A673 (cell line): ENCODE measurements around the gene CDHR4. TPM values are rescaled to one million over a fixed set of nuclear protein-coding genes. Genes with fewer than 3 reads are reported as not detected.
"Not testable (repeated sequence)": the region's sequence is repeated elsewhere in the genome, so short reads cannot be mapped to it uniquely, and the experiment has no call there.

Source experiments
- BruUV-seq: library from RNA; stranded (reverse); fragments of 400-500 nt; replicated peaks from 2 replicates; lab custom pipeline; 2021; lab: Mats Ljungman, UMichigan
- CTCF ChIA-PET: fragments of 300-600 bp; sonication (Branson Sonifier 250); formaldehyde crosslinking; loops from one replicate; lab custom pipeline; 2022; ENCODE audit warnings: antibody characterized with exemption; lab: Charles Lee
- POLR2A ChIA-PET: fragments of 300-600 bp; sonication (Branson Sonifier 250); formaldehyde crosslinking; loops from one replicate; lab custom pipeline; 2022; ENCODE audit warnings: antibody characterized with exemption; ENCODE audit not compliant: low non-redundant PET; lab: Charles Lee
- DNase-seq: peaks from one replicate; pipeline ENCODE4 v3.0.0-alpha.2; 2015; ENCODE audit warnings: low spot score
- H3K27ac ChIP-seq: fragments of 200-600 bp; sonication (generic); 2 replicates; pipeline ENCODE4 v1.5.1; 2016; ENCODE audit warnings: mixed run types, low read depth, mild to moderate bottlenecking, mixed read lengths, antibody characterized with exemption, low read length; ENCODE audit not compliant: poor library complexity, severe bottlenecking
- H3K27me3 ChIP-seq: fragments of 200-600 bp; sonication (generic); replicated peaks from 2 replicates; pipeline ENCODE4 v1.6.1; 2017; ENCODE audit warnings: mixed run types, low read depth, mild to moderate bottlenecking, mixed read lengths, antibody characterized with exemption, low read length; ENCODE audit not compliant: insufficient read depth, poor library complexity
- H3K36me3 ChIP-seq: fragments of 200-600 bp; sonication (generic); 2 replicates; pipeline ENCODE4 v1.6.1; 2016; ENCODE audit warnings: mixed run types, mild to moderate bottlenecking, mixed read lengths, antibody characterized with exemption, low read length; ENCODE audit not compliant: insufficient read depth, poor library complexity, severe bottlenecking
- H3K4me1 ChIP-seq: fragments of 200-600 bp; sonication (generic); 2 replicates; pipeline ENCODE4 v1.6.1; 2017; ENCODE audit warnings: mixed run types, mild to moderate bottlenecking, mixed read lengths, antibody characterized with exemption, low read length; ENCODE audit not compliant: insufficient read depth, poor library complexity, severe bottlenecking
- H3K4me3 ChIP-seq: fragments of 200-600 bp; sonication (generic); 2 replicates; pipeline ENCODE4 v1.5.1; 2016; ENCODE audit warnings: low read depth, mixed run types, mild to moderate bottlenecking, mixed read lengths, low read length; ENCODE audit not compliant: poor library complexity, severe bottlenecking
- H3K9me3 ChIP-seq: fragments of 200-600 bp; sonication (generic); 2 replicates; pipeline ENCODE4 v1.6.1; 2016; ENCODE audit warnings: mixed run types, low read depth, mild to moderate bottlenecking, mixed read lengths, antibody characterized with exemption, low read length; ENCODE audit not compliant: poor library complexity, severe bottlenecking
- CTCF ChIP-seq: fragments of 300-800, 200-600 bp; sonication (generic); conservative IDR thresholded peaks from 2 replicates; pipeline ENCODE4 v1.5.1; 2017; ENCODE audit warnings: low read depth, mild to moderate bottlenecking, antibody characterized with exemption, low read length, moderate library complexity, mixed read lengths
- EZH2 ChIP-seq: fragments of 200-600 bp; sonication (generic); IDR thresholded peaks from 2 replicates; pipeline ENCODE4 v1.6.1; 2017; ENCODE audit warnings: borderline replicate concordance, low read depth, mild to moderate bottlenecking, mixed read lengths, antibody characterized with exemption, low read length; ENCODE audit not compliant: poor library complexity, severe bottlenecking
- intact Hi-C: fragments of 100-400 bp; cut with micrococcal nuclease; formaldehyde crosslinking; loops from one replicate; pipeline ENCODE4 v1.10.0; 2022; ENCODE audit not compliant: unreplicated experiment
- total RNA-seq: library from RNA; stranded (reverse); gene quantifications from 2 replicates; pipeline ENCODE4 v1.2.3, GENCODE V29; 2021

Gene CDHR4
- total RNA-seq, 1 experiment from 2014 or later: not detected

GRCh38 chr3:49781415-49782199, 18.1 kb downstream of the CDHR4 start:
- POLR2A ChIA-PET: no interaction called here
- no peak overlapping the region for H3K27ac ChIP-seq

GRCh38 chr3:49780975-49781365, 18.7 kb downstream of the CDHR4 start:
- CTCF ChIA-PET, DNase-seq, H3K9me3 ChIP-seq, intact Hi-C loops, H3K27me3 ChIP-seq, H3K4me1 ChIP-seq, POLR2A ChIA-PET, H3K27ac ChIP-seq, BruUV-seq, H3K36me3 ChIP-seq, H3K4me3 ChIP-seq: not testable (repeated sequence)

More at GRCh38 chr3:49781415-49782199, 18.1 kb downstream of the CDHR4 start:
- BruUV-seq: no TSS peak
- Histone ChIP-seq H3K4me3 (no peak overlapping the region), H3K9me3 (no peaks in the 10 kb centered on the region), H3K36me3 (peaks cover 6% of the 10 kb centered on the region), H3K27me3 (no peaks in the 10 kb centered on the region), H3K4me1 (no peaks in the 10 kb centered on the region)
- CTCF ChIA-PET: no interaction called here
- intact Hi-C loops: no loop called here
- TF ChIP-seq CTCF (no peak), EZH2 (no peak)
- DNase-seq: no peak

GRCh38 chr3:49780080-49780974, 19.3 kb downstream of the CDHR4 start:
- no peak for TF ChIP-seq EZH2
- no peak for TF ChIP-seq CTCF
- ChIA-PET CTCF (no interaction called here), POLR2A (interaction anchor here (0.6 kb wide), 1 partner anchor 625 kb away, joined by 3 read pairs; no protein-coding TSS in a partner anchor)
- no peak for DNase-seq
- H3K36me3 ChIP-seq: peaks cover 6% of the 10 kb centered on the region
- no peaks in the 10 kb centered on the region for H3K4me1 ChIP-seq
- intact Hi-C loops: no loop called here
- no peak overlapping the region for H3K27ac ChIP-seq
- no peaks in the 10 kb centered on the region for H3K27me3 ChIP-seq
- H3K9me3 ChIP-seq: no peaks in the 10 kb centered on the region
- H3K4me3 ChIP-seq: no peak overlapping the region
- no TSS peak for BruUV-seq
